Vagina (tissue), 2 donors: ENCODE data around the gene INTS6L.

ENCODE experiments used
- CTCF ChIP-seq, 3 experiments: fragments of 450-650 bp in 2 of 3; fragments of 200-600 bp in 1 of 3; sonication (generic) in 1 of 3; IDR thresholded peaks; one replicate each; pipeline ENCODE4 v1.5.1; 2017 to 2019; ENCODE audit warnings: antibody characterized with exemption in 3 of 3, mild to moderate bottlenecking in 2 of 3, moderate library complexity in 2 of 3
- POLR2A ChIP-seq, 2 donors: fragments of 450-650 bp; IDR thresholded peaks; one replicate each; pipeline ENCODE4 v1.6.1; 2017; ENCODE audit warnings: antibody characterized with exemption in 2 of 2, mild to moderate bottlenecking in 2 of 2, moderate library complexity in 2 of 2

GRCh38 chrX:135535077-135535940, 14.8 kb downstream of the INTS6L start:
- TF ChIP-seq CTCF (IDR thresholded peaks at IDR 0.05) (no peak), POLR2A (IDR thresholded peaks at IDR 0.05) (no peak)
